ENCODE data around the gene KCTD21. TPM values are rescaled to one million over a fixed set of nuclear protein-coding genes. Genes with fewer than 3 reads are reported as not detected.

The KCTD21 gene
- total RNA-seq, 1 donor from 2014 or later: 10.4 TPM

- DNase-seq: peak; percentile 52
- peak overlapping the region; percentile 80 for H3K27ac ChIP-seq
- intact Hi-C loops (cut with DNase I): no loop called here
These were observed 19.6 kb downstream of the KCTD21 start for GRCh38 chr11:78168539-78169477.

GRCh38 chr11:78166855-78167469, 21.5 kb downstream of the KCTD21 start:
- no peaks in the 10 kb centered on the region for H3K9me3 ChIP-seq
- intact Hi-C loops (cut with DNase I): no loop called here
- no peak overlapping the region for H3K27ac ChIP-seq
- DNase-seq (no peak), ATAC-seq (no peak)
- H3K27me3 ChIP-seq (ENCODE audit: low read depth): no peaks in the 10 kb centered on the region
- H3K36me3 ChIP-seq: peaks cover 3% of the 10 kb centered on the region
- no peak for TF ChIP-seq CTCF (IDR thresholded peaks at IDR 0.05)
- no peak overlapping the region for H3K4me3 ChIP-seq
- H3K4me1 ChIP-seq: peaks cover 17% of the 10 kb centered on the region

More at GRCh38 chr11:78168539-78169477, 19.6 kb downstream of the KCTD21 start:
- Histone ChIP-seq H3K4me3 (peak overlapping the region; percentile 6), H3K36me3 (peaks cover 18% of the 10 kb centered on the region), H3K4me1 (peaks cover 17% of the 10 kb centered on the region), H3K27me3 (ENCODE audit: low read depth) (no peaks in the 10 kb centered on the region), H3K9me3 (no peaks in the 10 kb centered on the region)
- TF ChIP-seq CTCF (IDR thresholded peaks at IDR 0.05): no peak
- peak; percentile 69 to 79 for ATAC-seq

- Histone ChIP-seq H3K4me1 (peaks cover 7% of the 10 kb centered on the region), H3K27me3 (ENCODE audit: low read depth) (no peaks in the 10 kb centered on the region), H3K27ac (no peak overlapping the region), H3K4me3 (no peak overlapping the region), H3K9me3 (no peaks in the 10 kb centered on the region), H3K36me3 (no peaks in the 10 kb centered on the region)
- ATAC-seq: no peak
- TF ChIP-seq CTCF (IDR thresholded peaks at IDR 0.05): no peak
- no peak for DNase-seq
- intact Hi-C loops (cut with DNase I): no loop called here
These were observed 24.0 kb downstream of the KCTD21 start for GRCh38 chr11:78164471-78164870.

GRCh38 chr11:78163828-78164227, 24.6 kb downstream of the KCTD21 start:
- Histone ChIP-seq H3K27me3 (ENCODE audit: low read depth) (no peaks in the 10 kb centered on the region), H3K4me3 (no peak overlapping the region), H3K36me3 (no peaks in the 10 kb centered on the region), H3K4me1 (peaks cover 6% of the 10 kb centered on the region), H3K9me3 (no peaks in the 10 kb centered on the region), H3K27ac (no peak overlapping the region)
- DNase-seq (no peak), ATAC-seq (no peak)
- intact Hi-C loops (cut with DNase I): no loop called here
- no peak for TF ChIP-seq CTCF (IDR thresholded peaks at IDR 0.05)

GRCh38 chr11:78161962-78162371, 26.5 kb downstream of the KCTD21 start:
- TF ChIP-seq CTCF (IDR thresholded peaks at IDR 0.05): no peak
- H3K36me3 ChIP-seq: no peaks in the 10 kb centered on the region
- DNase-seq: no peak
- no peaks in the 10 kb centered on the region for H3K27me3 ChIP-seq (ENCODE audit: low read depth)
- no peaks in the 10 kb centered on the region for H3K4me1 ChIP-seq
- H3K4me3 ChIP-seq: no peak overlapping the region
- H3K9me3 ChIP-seq: no peaks in the 10 kb centered on the region
- no peak for ATAC-seq
- H3K27ac ChIP-seq: no peak overlapping the region
- intact Hi-C loops (cut with DNase I): no loop called here
